ENCODE data around the gene OR2V2. TPM values are rescaled to one million over a fixed set of nuclear protein-coding genes. Genes with fewer than 3 reads are reported as not detected.

The OR2V2 gene
- total and polyA plus RNA-seq, 8 donors, result not detected

DNA sequence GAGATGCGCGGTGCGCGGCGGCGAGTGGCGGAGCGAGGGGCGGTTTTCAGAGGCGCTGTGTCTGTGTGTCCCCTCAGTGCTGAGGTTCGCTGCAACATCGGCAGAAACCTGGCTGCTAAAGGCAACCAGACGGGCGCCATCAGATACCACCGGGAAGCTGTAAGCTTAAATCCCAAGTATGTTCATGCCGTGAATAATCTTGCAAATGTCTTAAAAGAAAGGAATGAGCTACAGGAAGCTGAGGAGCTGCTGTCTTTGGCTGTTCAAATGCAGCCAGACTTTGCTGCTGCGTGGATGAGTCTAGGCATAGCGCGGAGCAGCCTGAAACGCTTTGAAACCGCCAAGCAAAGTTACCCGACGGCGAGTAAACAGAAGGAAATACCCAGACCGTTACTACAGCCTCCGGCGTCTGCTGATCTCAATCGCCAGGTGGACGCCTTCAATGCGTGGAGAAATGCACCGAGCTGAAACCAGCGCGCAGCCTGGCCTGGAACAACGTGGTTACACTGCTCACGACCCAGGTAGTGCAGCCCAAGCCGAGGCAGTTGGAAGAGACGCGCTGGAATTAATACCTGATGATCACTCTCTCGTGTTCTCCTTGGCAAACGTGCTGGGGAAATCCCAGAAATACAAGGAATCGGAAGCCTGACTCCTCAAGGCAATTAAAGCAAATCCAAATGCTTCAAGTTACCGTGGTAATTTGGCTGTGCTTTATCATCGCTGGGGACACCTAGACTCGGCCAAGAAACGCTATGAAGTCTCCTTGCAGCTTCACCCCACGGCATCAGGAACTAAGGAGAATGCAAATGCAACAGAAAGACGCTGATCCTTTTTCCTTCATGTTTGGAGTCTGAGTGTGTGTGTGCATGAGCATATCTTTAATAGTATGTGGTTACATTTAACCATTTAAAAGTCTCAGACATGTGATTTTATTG lies 32.3 kb upstream of the OR2V2 start:
- 4 to 6% methylated on average over 47 of the region's 47 CpGs for WGBS, 2 donors
- no peaks in the 10 kb centered on the region for H3K4me1 ChIP-seq
- intact Hi-C loops (cut with DNase I), result no loop called here
- H3K4me3 ChIP-seq, result no peak overlapping the region
- no peak overlapping the region for H3K27ac ChIP-seq
- ATAC-seq, result peak in 2 of 4 donors; percentile 60 to 63
- FAIRE-seq, result no peak
- peaks cover 3 to 20% (median 4%) of the 10 kb centered on the region in 4 donors for H3K27me3 ChIP-seq
- no peaks in the 10 kb centered on the region for H3K9me3 ChIP-seq
- TF ChIP-seq, protein P1, sequence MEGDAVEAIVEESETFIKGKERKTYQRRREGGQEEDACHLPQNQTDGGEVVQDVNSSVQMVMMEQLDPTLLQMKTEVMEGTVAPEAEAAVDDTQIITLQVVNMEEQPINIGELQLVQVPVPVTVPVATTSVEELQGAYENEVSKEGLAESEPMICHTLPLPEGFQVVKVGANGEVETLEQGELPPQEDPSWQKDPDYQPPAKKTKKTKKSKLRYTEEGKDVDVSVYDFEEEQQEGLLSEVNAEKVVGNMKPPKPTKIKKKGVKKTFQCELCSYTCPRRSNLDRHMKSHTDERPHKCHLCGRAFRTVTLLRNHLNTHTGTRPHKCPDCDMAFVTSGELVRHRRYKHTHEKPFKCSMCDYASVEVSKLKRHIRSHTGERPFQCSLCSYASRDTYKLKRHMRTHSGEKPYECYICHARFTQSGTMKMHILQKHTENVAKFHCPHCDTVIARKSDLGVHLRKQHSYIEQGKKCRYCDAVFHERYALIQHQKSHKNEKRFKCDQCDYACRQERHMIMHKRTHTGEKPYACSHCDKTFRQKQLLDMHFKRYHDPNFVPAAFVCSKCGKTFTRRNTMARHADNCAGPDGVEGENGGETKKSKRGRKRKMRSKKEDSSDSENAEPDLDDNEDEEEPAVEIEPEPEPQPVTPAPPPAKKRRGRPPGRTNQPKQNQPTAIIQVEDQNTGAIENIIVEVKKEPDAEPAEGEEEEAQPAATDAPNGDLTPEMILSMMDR (IDR thresholded peaks at IDR 0.05), result no peak
- H3K36me3 ChIP-seq, result no peaks in the 10 kb centered on the region
- DNase-seq, result peak in 1 of 6 donors; percentile 12

DNA sequence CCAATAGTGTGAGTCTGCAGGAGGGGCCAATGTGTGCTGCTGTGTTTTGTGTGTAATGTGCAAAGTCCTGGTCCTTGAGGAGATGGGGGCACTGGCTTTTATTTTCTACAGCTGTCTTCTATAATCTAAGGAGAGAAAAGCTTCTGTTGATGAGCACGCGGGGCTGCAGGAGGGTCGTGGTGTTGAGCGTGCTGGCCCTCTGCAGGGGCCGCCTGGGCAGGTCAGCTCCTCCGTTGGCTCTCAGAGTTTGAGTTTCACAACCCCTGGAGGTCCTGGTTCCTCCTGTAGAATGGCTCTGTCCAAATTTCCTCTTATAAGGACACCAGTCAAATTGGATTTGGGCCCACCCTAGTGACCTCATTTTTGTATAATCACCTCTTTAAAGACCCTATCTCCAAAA lies 29.0 kb upstream of the OR2V2 start:
- DNase-seq, result no peak
- TF ChIP-seq, protein P1 (IDR thresholded peaks at IDR 0.05), result no peak
- peaks cover 3 to 24% (median 4%) of the 10 kb centered on the region in 4 donors for H3K27me3 ChIP-seq
- 68 to 83% methylated on average over 6 of the region's 6 CpGs for WGBS, 2 donors
- H3K4me1 ChIP-seq, result no peaks in the 10 kb centered on the region
- no peak for ATAC-seq
- no peak for FAIRE-seq
- no peaks in the 10 kb centered on the region for H3K9me3 ChIP-seq
- H3K27ac ChIP-seq, result no peak overlapping the region
- H3K36me3 ChIP-seq, result no peaks in the 10 kb centered on the region
- H3K4me3 ChIP-seq, result no peak overlapping the region
- intact Hi-C loops (cut with DNase I), result no loop called here

DNA sequence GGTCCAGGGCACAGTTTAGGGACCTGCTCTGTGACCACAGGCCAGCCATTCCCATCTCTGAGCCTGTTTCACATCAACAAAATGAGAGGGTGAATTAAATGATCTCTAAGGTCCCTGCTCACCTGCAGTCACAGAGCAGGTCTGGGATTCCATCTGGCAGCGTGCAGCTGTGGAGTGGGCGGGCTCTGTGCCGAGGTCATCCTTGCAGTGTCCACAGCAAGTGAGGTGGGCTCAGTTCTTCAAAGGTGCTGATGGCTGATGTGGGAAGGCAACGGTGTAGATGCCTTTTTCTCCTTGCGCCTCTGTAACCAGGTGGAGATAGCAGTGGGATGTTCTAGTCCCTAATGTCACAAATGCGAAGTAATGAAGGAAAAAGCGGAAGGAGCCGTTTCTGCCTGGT lies 28.3 kb upstream of the OR2V2 start:
- intact Hi-C loops (cut with DNase I), result no loop called here
- Histone ChIP-seq H3K27ac (no peak overlapping the region), H3K27me3 (peaks cover 1 to 24% (median 4%) of the 10 kb centered on the region in 4 donors), H3K4me1 (no peaks in the 10 kb centered on the region), H3K9me3 (no peaks in the 10 kb centered on the region), H3K4me3 (no peak overlapping the region), H3K36me3 (no peaks in the 10 kb centered on the region)
- DNase-seq, result no peak
- 71 to 78% methylated on average over 8 of the region's 8 CpGs for WGBS, 2 donors
- no peak for ATAC-seq
- TF ChIP-seq, protein P1 (IDR thresholded peaks at IDR 0.05), result no peak
- FAIRE-seq, result no peak

GRCh38 chr5:181120306-181120705 lies 27.1 kb upstream of the OR2V2 start:
- Histone ChIP-seq H3K27me3 (peaks cover 0 to 24% (median 4%) of the 10 kb centered on the region in 4 donors), H3K4me3 (no peak overlapping the region), H3K4me1 (no peaks in the 10 kb centered on the region), H3K9me3 (no peaks in the 10 kb centered on the region), H3K27ac (no peak overlapping the region), H3K36me3 (no peaks in the 10 kb centered on the region)
- ATAC-seq (no peak), DNase-seq (no peak), FAIRE-seq (no peak)
- intact Hi-C loops (cut with DNase I), result no loop called here
- WGBS, 2 donors, result 70 to 84% methylated on average over 4 of the region's 4 CpGs
- TF ChIP-seq, protein P1 (IDR thresholded peaks at IDR 0.05), result no peak

DNA sequence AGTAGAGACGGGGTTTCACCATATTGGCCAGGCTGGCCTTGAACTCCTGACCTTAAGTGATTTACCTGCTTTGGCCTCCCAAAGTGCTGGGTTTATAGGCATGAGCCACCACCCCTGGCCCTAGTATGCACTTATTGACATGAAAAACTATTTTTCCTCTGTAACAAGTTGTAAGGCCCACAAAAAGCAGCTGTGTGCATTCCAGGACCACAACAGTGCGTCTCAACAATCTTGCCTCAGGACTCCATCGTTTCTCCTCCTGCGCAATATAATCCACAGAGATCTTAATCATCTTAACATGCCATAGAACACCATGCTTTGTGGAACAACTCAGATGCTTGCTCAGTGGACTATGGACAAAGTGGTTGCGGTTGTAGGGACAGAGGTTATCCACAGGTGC lies 26.6 kb upstream of the OR2V2 start:
- no peaks in the 10 kb centered on the region for H3K9me3 ChIP-seq
- H3K27ac ChIP-seq, result no peak overlapping the region
- H3K4me1 ChIP-seq, result no peaks in the 10 kb centered on the region
- intact Hi-C loops (cut with DNase I), result no loop called here
- FAIRE-seq (no peak), ATAC-seq (no peak), DNase-seq (no peak)
- WGBS, 2 donors, result 70 to 74% methylated on average over 5 of the region's 5 CpGs
- no peaks in the 10 kb centered on the region for H3K36me3 ChIP-seq
- TF ChIP-seq, protein P1 (IDR thresholded peaks at IDR 0.05), result no peak
- H3K27me3 ChIP-seq, result peaks cover 0 to 23% (median 3%) of the 10 kb centered on the region in 4 donors
- no peak overlapping the region for H3K4me3 ChIP-seq
